CD4-positive, alpha-beta T cell (primary cell): ENCODE results near the gene ABCD3. TPM values are rescaled to one million over a fixed set of nuclear protein-coding genes. Genes with fewer than 3 reads are reported as not detected.

Experiments
- ATAC-seq: fragments of 200-7000 bp; cut with Tn5 transposase; one replicate; pipeline ENCODE4 v1.10.0; 2022; ENCODE audit warnings: mild to moderate bottlenecking; ENCODE audit not compliant: poor library complexity
- CTCF ChIA-PET: fragments of 350-600 bp; sonication (Branson Sonifier 250); formaldehyde crosslinking; loops from one replicate; lab custom pipeline; 2021; ENCODE audit warnings: antibody characterized with exemption, inconsistent platforms; lab: Charles Lee
- POLR2A ChIA-PET: fragments of 350-600 bp; sonication (Branson Sonifier 250); formaldehyde crosslinking; loops from one replicate; lab custom pipeline; 2021; ENCODE audit warnings: antibody characterized with exemption, inconsistent platforms; lab: Charles Lee
- DNase-seq, 14 experiments: peaks; one replicate each; pipeline ENCODE4 v3.0.0-alpha.2; 2013 to 2020; ENCODE audit warnings: mixed read lengths in 2 of 14
- H3K27ac ChIP-seq, 2 donors: one replicate each; pipeline versions ENCODE4 v1.5.1 to v1.7.0; 2013; ENCODE audit warnings: low read length in 2 of 2, low read depth in 1 of 2, mild to moderate bottlenecking in 1 of 2
- H3K27me3 ChIP-seq, 2 experiments: 1 replicate in 1 of 2; 2 replicates in 1 of 2; pipeline versions ENCODE4 v1.6.1 to v1.7.0; 2013; ENCODE audit warnings: low read length in 2 of 2, control low read depth in 1 of 2, mild to moderate bottlenecking in 1 of 2, moderate library complexity in 1 of 2; ENCODE audit not compliant: insufficient read depth in 2 of 2, control insufficient read depth in 1 of 2
- H3K36me3 ChIP-seq: one replicate; pipeline ENCODE4 v1.6.1; 2013; ENCODE audit warnings: low read length, control low read depth; ENCODE audit not compliant: insufficient read depth
- H3K4me1 ChIP-seq: one replicate; pipeline ENCODE4 v1.6.1; 2013; ENCODE audit warnings: low read length, control low read depth; ENCODE audit not compliant: insufficient read depth
- H3K4me3 ChIP-seq: one replicate; pipeline ENCODE4 v1.5.1; 2013; ENCODE audit warnings: mild to moderate bottlenecking, low read length, moderate library complexity
- H3K9me3 ChIP-seq, 2 experiments: 1 replicate in 1 of 2; 2 replicates in 1 of 2; pipeline versions ENCODE4 v1.6.1 to v1.7.0; 2013; ENCODE audit warnings: low read length in 2 of 2, mild to moderate bottlenecking in 2 of 2, control low read depth in 1 of 2, moderate library complexity in 1 of 2; ENCODE audit not compliant: control insufficient read depth in 1 of 2, insufficient read depth in 1 of 2
- H3K27ac Mint-ChIP-seq: one replicate; pipeline ENCODE4 v1.8.0; 2020; ENCODE audit warnings: mixed read lengths
- H3K27me3 Mint-ChIP-seq: one replicate; pipeline ENCODE4 v1.8.0; 2021; ENCODE audit warnings: mixed read lengths
- H3K36me3 Mint-ChIP-seq: one replicate; pipeline ENCODE4 v1.8.0; 2021; ENCODE audit warnings: low read depth, mixed read lengths
- H3K4me1 Mint-ChIP-seq: one replicate; pipeline ENCODE4 v1.8.0; 2021; ENCODE audit warnings: low read depth, mixed read lengths
- H3K4me3 Mint-ChIP-seq: one replicate; pipeline ENCODE4 v1.8.0; 2020; ENCODE audit warnings: mild to moderate bottlenecking, mixed read lengths
- H3K9me3 Mint-ChIP-seq: one replicate; pipeline ENCODE4 v1.8.0; 2020; ENCODE audit warnings: mixed read lengths
- intact Hi-C, 2 experiments: fragments of 100-400 bp; cut with DNase I in 1 of 2; cut with micrococcal nuclease in 1 of 2; formaldehyde crosslinking; loops; one replicate each; pipeline versions ENCODE4 v1.15.1 to v1.9.0; 2023 to 2025; cut with DNase I, micrococcal nuclease
- total RNA-seq, 174 experiments: library from RNA in 2 of 174; stranded (reverse) in 2 of 174; gene quantifications; one replicate each; pipeline ENCODE4 v1.2.3 and lab custom pipeline; 2021 to 2026
- TF ChIP-seq, protein P1 (sequence below): fragments of 200-600 bp; IDR thresholded peaks from one replicate; pipeline ENCODE4 v1.8.0; 2022; ENCODE audit warnings: antibody characterized with exemption, mild to moderate bottlenecking

Gene ABCD3
- total RNA-seq, 2 experiments from 2014 or later: 13.0 to 13.5 TPM

DNA sequence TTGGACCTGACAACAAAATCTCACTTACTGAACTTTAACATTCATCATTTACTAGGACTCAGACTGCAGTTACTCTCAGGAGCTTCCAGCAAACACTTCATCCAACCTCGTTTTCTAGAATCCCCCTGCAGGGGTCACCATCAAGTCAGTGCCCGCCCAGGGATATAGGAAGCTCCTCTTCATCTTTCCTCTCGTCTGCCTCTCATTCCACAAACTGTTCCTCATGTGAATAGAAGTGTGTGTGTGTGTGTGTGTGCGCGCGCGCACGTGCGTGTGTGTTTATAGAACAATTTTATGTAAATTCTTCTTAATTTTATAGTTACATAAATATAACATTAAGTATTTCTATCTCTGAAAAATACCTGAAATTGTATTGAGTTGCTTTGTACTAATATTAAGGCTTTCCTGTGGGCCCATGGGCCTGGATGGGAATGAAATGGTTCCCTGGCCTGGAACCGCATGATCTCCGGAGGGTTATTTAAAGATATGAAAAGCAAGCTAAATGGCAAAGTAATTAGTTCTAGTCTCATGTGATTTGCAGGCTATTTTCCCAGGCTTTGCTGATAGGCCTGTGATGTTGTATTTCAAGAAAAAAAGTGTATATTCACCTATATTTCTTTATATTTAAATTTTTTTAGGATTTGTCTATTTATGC lies 21.7 kb upstream of the ABCD3 start:
- no peaks in the 10 kb centered on the region for H3K27me3 Mint-ChIP-seq
- CTCF ChIA-PET: no interaction called here
- POLR2A ChIA-PET: interaction anchor here (0.8 kb wide), 1 partner anchor 58 kb away, joined by 3 read pairs; no protein-coding TSS in a partner anchor

DNA sequence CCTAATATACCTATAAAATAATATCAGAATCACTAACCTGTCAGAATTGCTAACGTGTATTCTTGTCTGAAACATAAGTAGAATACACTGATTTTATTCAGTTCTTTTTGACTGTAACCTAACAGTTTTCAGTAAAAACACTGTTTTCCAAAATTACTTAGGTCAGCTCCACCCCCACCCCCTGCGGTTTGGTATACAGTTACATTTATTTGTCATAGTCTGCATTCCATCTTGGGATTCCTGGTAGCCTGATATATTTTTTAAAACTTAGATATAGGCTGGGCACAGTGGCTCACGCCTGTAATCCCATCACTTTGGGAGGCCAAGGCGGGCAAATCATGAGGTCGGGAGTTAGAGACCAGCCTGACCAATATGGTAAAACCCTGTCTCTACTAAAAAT lies 19.8 kb upstream of the ABCD3 start:
- ChIA-PET POLR2A (no interaction called here), CTCF (no interaction called here)
- Histone ChIP-seq H3K4me1 (no peaks in the 10 kb centered on the region), H3K4me3 (no peak overlapping the region), H3K36me3 (no peaks in the 10 kb centered on the region), H3K9me3 (no peaks in the 10 kb centered on the region), H3K27me3 (peaks cover 0 to 5% of the 10 kb centered on the region in 2 experiments), H3K27ac (no peak overlapping the region)
- Mint-ChIP-seq H3K4me1 (no peaks in the 10 kb centered on the region), H3K27ac (no peak overlapping the region), H3K36me3 (no peaks in the 10 kb centered on the region), H3K27me3 (no peaks in the 10 kb centered on the region), H3K9me3 (no peaks in the 10 kb centered on the region), H3K4me3 (no peak overlapping the region)
- TF ChIP-seq, protein P1, sequence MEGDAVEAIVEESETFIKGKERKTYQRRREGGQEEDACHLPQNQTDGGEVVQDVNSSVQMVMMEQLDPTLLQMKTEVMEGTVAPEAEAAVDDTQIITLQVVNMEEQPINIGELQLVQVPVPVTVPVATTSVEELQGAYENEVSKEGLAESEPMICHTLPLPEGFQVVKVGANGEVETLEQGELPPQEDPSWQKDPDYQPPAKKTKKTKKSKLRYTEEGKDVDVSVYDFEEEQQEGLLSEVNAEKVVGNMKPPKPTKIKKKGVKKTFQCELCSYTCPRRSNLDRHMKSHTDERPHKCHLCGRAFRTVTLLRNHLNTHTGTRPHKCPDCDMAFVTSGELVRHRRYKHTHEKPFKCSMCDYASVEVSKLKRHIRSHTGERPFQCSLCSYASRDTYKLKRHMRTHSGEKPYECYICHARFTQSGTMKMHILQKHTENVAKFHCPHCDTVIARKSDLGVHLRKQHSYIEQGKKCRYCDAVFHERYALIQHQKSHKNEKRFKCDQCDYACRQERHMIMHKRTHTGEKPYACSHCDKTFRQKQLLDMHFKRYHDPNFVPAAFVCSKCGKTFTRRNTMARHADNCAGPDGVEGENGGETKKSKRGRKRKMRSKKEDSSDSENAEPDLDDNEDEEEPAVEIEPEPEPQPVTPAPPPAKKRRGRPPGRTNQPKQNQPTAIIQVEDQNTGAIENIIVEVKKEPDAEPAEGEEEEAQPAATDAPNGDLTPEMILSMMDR: no peak
- intact Hi-C loops: no loop called here
- DNase-seq (no peak), ATAC-seq (no peak)

More for the DNA sequence above, 21.7 kb upstream of the ABCD3 start:
- no peak for DNase-seq
- intact Hi-C loops: no loop called here
- H3K9me3 ChIP-seq: no peaks in the 10 kb centered on the region
- Mint-ChIP-seq H3K27ac (no peak overlapping the region), H3K36me3 (no peaks in the 10 kb centered on the region), H3K9me3 (no peaks in the 10 kb centered on the region), H3K4me1 (no peaks in the 10 kb centered on the region), H3K4me3 (no peak overlapping the region)
- no peaks in the 10 kb centered on the region for H3K4me1 ChIP-seq
- H3K27ac ChIP-seq: no peak overlapping the region
- ATAC-seq: no peak
- H3K4me3 ChIP-seq: no peak overlapping the region
- TF ChIP-seq, protein P1: no peak
- H3K36me3 ChIP-seq: no peaks in the 10 kb centered on the region
- H3K27me3 ChIP-seq: peaks cover 0 to 5% of the 10 kb centered on the region in 2 experiments

DNA sequence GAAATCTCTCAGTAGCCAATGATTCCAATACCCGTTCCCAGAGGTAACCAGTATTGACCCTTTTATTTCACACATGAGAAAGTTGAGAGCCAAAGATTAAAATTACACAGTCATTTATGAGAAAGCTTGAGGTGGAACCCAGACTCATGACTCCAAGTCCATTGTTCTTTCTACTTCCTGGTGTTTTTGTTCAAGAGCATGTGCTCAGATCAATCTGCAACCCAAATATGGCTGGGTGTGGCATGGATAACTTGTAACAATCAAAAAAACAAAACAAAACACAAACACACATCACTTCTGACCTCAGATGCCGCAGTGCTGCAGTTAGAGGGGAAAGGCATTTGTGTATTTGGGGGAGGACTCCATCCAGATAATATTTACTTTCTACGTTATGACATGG lies 18.7 kb upstream of the ABCD3 start:
- CTCF ChIA-PET: no interaction called here
- POLR2A ChIA-PET: no interaction called here

More for the DNA sequence above, 18.7 kb upstream of the ABCD3 start:
- Histone ChIP-seq H3K36me3 (no peaks in the 10 kb centered on the region), H3K9me3 (no peaks in the 10 kb centered on the region), H3K27ac (no peak overlapping the region), H3K4me1 (no peaks in the 10 kb centered on the region), H3K4me3 (no peak overlapping the region), H3K27me3 (peaks cover 0 to 5% of the 10 kb centered on the region in 2 experiments)
- H3K4me1 Mint-ChIP-seq: no peaks in the 10 kb centered on the region
- intact Hi-C loops: no loop called here
- no peaks in the 10 kb centered on the region for H3K9me3 Mint-ChIP-seq
- H3K27ac Mint-ChIP-seq: no peak overlapping the region
- no peak for ATAC-seq
- no peak overlapping the region for H3K4me3 Mint-ChIP-seq
- no peaks in the 10 kb centered on the region for H3K27me3 Mint-ChIP-seq
- no peak for DNase-seq
- H3K36me3 Mint-ChIP-seq: no peaks in the 10 kb centered on the region
- TF ChIP-seq, protein P1: no peak
